Measurements from ENCODE around the gene EXOC2.

GRCh38 chr6:701215-701614, 8.3 kb upstream of the EXOC2 start:
- TF ChIP-seq IRF5 (IDR thresholded peaks at IDR 0.05; ENCODE audit: borderline replicate concordance) (no peak), SIN3A (IDR thresholded peaks at IDR 0.05; ENCODE audit: low read depth, low read length) (no peak), EZH2 (IDR thresholded peaks at IDR 0.05; ENCODE audit: borderline replicate concordance, control insufficient read depth, low read depth, low read length) (no peak)
